Subcutaneous adipose tissue (tissue), 4 donors: Measurements from ENCODE around the gene FAM32A. TPM values are rescaled to one million over a fixed set of nuclear protein-coding genes. Genes with fewer than 3 reads are reported as not detected.

Experiments used
- total RNA-seq, 4 donors: library from RNA; depleted of rRNA; stranded (reverse); fragments of >200 nt; gene quantifications; one replicate each; pipeline ENCODE4 v1.1.0, GENCODE V29; 2016
- TF ChIP-seq, protein P1 (sequence below): fragments of 450-650 bp; IDR thresholded peaks from one replicate; pipeline ENCODE4 v1.5.1; 2016; ENCODE audit warnings: low read depth, mild to moderate bottlenecking, control low read depth, antibody characterized with exemption, moderate library complexity

FAM32A gene
- total RNA-seq, 4 donors from 2014 or later: 65.7 to 78.6 (median 77.6) TPM

DNA sequence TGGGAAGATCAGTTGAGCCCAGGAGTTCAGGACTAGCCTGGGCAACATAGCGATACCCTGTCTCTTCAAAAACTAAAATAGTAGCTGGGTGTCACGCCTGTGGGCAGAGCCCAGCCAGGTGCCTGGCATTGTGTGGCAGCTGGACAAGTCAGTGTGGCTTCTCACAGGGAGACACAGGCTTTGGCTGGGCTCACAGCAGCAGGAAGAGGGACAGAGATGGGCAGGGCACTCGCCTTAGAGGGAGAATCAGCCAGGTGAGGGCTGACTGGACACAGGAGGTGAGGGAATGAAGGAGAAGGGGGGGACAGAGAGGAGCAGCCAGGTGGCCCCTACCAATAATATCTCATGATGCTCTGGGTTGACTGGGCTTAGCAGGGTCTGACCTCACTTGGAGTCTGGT lies 3.3 kb downstream of the FAM32A start:
- TF ChIP-seq, protein P1, sequence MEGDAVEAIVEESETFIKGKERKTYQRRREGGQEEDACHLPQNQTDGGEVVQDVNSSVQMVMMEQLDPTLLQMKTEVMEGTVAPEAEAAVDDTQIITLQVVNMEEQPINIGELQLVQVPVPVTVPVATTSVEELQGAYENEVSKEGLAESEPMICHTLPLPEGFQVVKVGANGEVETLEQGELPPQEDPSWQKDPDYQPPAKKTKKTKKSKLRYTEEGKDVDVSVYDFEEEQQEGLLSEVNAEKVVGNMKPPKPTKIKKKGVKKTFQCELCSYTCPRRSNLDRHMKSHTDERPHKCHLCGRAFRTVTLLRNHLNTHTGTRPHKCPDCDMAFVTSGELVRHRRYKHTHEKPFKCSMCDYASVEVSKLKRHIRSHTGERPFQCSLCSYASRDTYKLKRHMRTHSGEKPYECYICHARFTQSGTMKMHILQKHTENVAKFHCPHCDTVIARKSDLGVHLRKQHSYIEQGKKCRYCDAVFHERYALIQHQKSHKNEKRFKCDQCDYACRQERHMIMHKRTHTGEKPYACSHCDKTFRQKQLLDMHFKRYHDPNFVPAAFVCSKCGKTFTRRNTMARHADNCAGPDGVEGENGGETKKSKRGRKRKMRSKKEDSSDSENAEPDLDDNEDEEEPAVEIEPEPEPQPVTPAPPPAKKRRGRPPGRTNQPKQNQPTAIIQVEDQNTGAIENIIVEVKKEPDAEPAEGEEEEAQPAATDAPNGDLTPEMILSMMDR: no peak

DNA sequence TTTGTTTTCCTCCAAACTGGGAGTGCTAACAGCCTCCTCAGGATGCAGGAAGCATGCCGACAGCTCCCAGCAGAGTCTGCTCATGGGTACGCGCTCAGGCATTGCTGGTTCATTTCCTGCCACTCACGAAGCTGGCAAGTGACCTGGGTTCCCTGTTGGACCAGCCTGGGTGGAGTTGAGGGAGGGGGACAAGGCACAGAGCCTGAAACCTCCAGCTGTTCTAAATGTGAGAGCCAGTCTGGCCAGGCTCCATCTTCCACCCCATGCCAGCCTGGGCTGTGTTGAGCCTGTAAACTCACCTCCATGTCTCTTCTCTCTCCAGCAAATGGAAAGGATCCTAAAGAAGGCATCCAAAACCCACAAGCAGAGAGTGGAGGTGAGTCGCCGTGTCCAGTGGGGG lies 5.0 kb downstream of the FAM32A start:
- TF ChIP-seq, protein P1: no peak

GRCh38 chr19:16190736-16191135 lies 5.5 kb downstream of the FAM32A start:
- TF ChIP-seq, protein P1: no peak

DNA sequence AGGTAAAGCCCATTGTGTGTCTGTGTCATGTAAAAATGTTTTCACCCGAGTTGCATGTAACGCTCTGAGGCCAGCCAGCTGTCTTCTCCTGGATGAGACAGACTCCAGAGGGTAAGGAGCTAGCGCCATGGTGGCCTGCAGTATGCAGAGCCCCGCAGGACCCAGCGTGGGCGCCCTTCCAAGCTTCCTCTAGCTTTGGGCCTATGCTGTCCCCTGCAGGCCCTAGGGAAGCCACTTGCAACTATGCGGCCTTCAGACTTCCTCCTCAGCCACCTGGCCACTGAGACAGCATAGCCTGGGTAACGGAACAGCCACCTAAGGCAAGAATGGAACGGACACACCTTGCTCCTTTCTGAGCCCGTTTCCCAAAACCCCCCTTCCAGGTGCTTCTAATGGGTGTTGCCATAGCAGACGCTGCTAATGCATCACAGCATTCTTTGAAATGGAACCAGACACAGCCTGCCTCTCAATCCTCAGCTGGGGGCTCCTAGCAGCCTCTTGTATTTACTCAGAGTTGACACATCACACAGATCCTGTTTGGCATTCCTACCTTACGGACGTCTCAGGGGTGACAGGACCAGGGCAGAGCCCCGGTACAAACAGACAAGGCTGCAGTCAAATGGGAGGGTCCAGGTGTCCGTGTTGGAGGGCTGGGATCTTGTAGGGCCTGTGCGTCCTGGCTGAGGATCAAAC lies 6.2 kb downstream of the FAM32A start:
- TF ChIP-seq, protein P1: no peak

- TF ChIP-seq, protein P1: no peak
These were observed 8.3 kb downstream of the FAM32A start for GRCh38 chr19:16193466-16193865.

- TF ChIP-seq, protein P1: no peak
These were observed 12.0 kb downstream of the FAM32A start for GRCh38 chr19:16197188-16197621.

DNA sequence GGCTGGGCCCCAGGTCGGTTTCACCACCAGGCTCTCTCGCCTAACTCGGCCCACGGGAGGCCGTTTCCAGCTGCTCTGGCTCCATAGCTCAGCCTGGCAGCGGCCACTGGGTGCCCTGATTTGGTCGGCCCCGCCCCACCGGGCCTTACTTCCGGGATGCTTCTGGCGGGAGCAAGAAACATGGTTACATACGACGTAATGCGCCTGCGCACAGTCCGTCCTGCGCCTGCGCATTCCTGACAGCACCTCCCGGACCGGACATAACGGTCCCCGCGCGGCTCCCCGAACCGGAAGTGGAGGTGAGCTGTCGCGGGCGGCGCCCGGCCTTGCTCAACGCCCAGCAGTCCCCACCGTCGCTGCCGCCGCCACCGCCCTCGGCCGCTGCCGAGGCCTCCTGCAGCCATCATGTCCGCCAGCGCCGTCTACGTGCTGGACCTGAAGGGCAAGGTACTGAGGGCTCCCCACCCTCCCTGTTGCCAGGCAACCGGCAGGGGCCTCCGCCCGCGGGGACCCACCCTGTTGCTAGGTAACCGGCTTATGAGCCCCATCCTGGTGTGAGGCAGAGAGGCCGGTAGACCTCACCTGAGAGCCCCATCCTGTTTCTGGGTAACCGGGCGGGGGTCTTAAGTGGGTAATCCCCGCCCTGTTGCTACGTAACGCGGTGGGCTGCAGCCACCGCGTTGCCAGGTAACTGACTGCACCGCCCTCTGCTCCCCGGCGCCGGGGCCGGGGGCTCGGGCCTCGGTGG lies 12.6 kb downstream of the FAM32A start, which contains the start of gene AP1M1:
TSS of gene AP1M1 (plus strand) at position 290 of the 748 bp plus-strand sequence. CDS start at position 406, 116 bp downstream.
- TF ChIP-seq, protein P1: no peak
